Stomach (tissue), 9 donors: ENCODE measurements around the gene HEPN1. TPM values are rescaled to one million over a fixed set of nuclear protein-coding genes. Genes with fewer than 3 reads are reported as not detected.
A peak's percentile ranks its signal among the peaks of the same experiment; 100 is the strongest.

ENCODE experiments used
- DNase-seq, 2 donors: peaks; one replicate each; pipeline versions ENCODE4 v3.0.0 to v3.0.0-alpha.2; 2013 to 2019
- H3K27ac ChIP-seq, 5 donors: fragments of 200-600 bp in 4 of 5; sonication (generic) in 4 of 5; one replicate each; pipeline ENCODE4 v1.5.1; 2013 to 2019; ENCODE audit warnings: mild to moderate bottlenecking in 1 of 5, moderate library complexity in 1 of 5
- H3K27me3 ChIP-seq, 3 donors: fragments of 200-600 bp; sonication (generic); one replicate each; pipeline ENCODE4 v1.5.1; 2017 to 2019; ENCODE audit warnings: mixed run types in 1 of 3
- H3K36me3 ChIP-seq, 4 donors: fragments of 200-600 bp; sonication (generic); 1 replicate in 3 of 4; 2 replicates in 1 of 4; pipeline ENCODE4 v1.5.1; 2016 to 2019
- H3K4me1 ChIP-seq, 4 donors: fragments of 200-600 bp; sonication (generic); one replicate each; pipeline ENCODE4 v1.5.1; 2016 to 2019
- H3K4me3 ChIP-seq, 4 donors: fragments of 200-600 bp; sonication (generic) in 3 of 4; one replicate each; pipeline ENCODE4 v1.5.1; 2016 to 2019; ENCODE audit warnings: mild to moderate bottlenecking in 1 of 4
- H3K9me3 ChIP-seq, 4 donors: fragments of 200-600 bp; sonication (generic); one replicate each; pipeline ENCODE4 v1.5.1; 2016 to 2019
- EP300 ChIP-seq: sonication (generic); formaldehyde crosslinking; IDR thresholded peaks from one replicate; pipeline ENCODE4 v1.6.1; 2017; ENCODE audit warnings: antibody characterized with exemption
- POLR2A ChIP-seq, 4 donors: fragments of 450-650 bp; IDR thresholded peaks; one replicate each; pipeline ENCODE4 v1.6.1; 2016; ENCODE audit warnings: antibody characterized with exemption in 4 of 4, control low read depth in 2 of 4, mild to moderate bottlenecking in 1 of 4, moderate library complexity in 1 of 4
- POLR2AphosphoS5 ChIP-seq, 3 donors: sonication (generic); formaldehyde crosslinking; IDR thresholded peaks; one replicate each; pipeline ENCODE4 v1.6.1; 2016; ENCODE audit warnings: antibody characterized with exemption in 3 of 3
- WGBS, 5 donors: extraction: QIAGEN DNeasy Blood & Tissue Kit in 3 of 5; methylation state at CpG; one replicate each; pipeline versions ENCODE4 v1.1.5 to v1.1.7; 2013 to 2018; 5-methylcytosine and 5-hydroxymethylcytosine counted together
- intact Hi-C: fragments of 100-400 bp; cut with DNase I; formaldehyde crosslinking; loops from one replicate; pipeline ENCODE4 v1.15.1; 2023; ENCODE audit warnings: low total_unique reads
- polyA plus RNA-seq, 3 donors: library from polyadenylated mRNA; stranded (reverse); fragments of 200-250 nt; gene quantifications; one replicate each; pipeline ENCODE4 v1.2.3, GENCODE V29; 2013
- total RNA-seq, 5 donors: library from RNA; depleted of rRNA; stranded (reverse); fragments of >200 nt; gene quantifications; one replicate each; pipeline versions ENCODE4 v1.1.0 to v1.2.3, GENCODE V29; 2014 to 2016
- TF ChIP-seq, protein P1 (sequence below), 7 experiments: fragments of 450-650 bp in 4 of 7; fragments of 200-600 bp in 3 of 7; sonication (generic) in 3 of 7; IDR thresholded peaks; one replicate each; pipeline ENCODE4 v1.5.1; 2016 to 2019; ENCODE audit warnings: antibody characterized with exemption in 7 of 7, control low read depth in 2 of 7, mild to moderate bottlenecking in 1 of 7
- donor health status: healthy with polysubstance abuse.
- donor health status: Bipolar disorder and iron deficiency.
- donor health status: healthy.

The HEPN1 gene
- total and polyA plus RNA-seq, 8 donors, result not detected

DNA sequence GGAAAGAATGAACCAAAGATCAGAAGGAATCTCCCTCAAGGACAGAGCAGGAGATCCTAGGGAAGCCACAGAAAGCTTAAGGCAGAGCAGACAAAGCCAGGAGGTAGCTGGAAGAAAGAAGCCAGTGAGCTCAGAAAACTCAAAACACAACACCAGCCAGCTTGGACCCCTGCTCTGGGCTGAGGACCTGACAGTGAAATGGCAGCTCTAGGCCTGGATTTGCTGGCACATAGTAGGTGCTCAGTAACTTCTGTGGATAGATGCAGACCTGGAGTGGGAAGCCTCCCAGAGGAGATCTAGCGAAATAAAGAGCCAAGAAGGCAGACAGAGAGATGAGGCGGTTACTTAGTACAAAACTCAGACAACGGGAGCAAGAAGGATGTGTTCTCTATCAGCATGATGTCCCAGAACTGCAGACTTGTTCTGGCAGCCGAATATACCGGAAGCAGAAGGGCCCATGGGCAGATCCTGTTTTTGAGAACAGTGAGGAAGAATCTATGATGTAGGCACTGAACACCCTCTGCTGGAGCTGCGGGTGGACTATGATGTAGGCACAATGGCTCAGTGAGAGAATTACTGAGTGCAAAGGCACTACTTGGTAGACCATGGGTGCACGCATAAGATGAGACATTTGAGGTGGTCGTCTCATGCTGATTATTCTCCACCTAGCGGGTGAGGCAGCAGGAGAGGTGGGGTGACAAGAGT is 26.1 kb upstream of the HEPN1 start:
- no peak overlapping the region for H3K4me3 ChIP-seq
- peaks cover 0 to 7% (median 3%) of the 10 kb centered on the region in 4 donors for H3K4me1 ChIP-seq
- intact Hi-C loops, result no loop called here
- H3K27ac ChIP-seq, result peak overlapping the region in 2 of 5 donors; percentile 29 to 54
- WGBS, 5 donors, result 66 to 81% (median 81%) methylated on average over 9 of the region's 9 CpGs
- peak in 1 of 2 donors; percentile 18 for DNase-seq
- TF ChIP-seq POLR2AphosphoS5 (IDR thresholded peaks at IDR 0.05) (no peak), POLR2A (IDR thresholded peaks at IDR 0.05) (no peak)
- TF ChIP-seq, protein P1, sequence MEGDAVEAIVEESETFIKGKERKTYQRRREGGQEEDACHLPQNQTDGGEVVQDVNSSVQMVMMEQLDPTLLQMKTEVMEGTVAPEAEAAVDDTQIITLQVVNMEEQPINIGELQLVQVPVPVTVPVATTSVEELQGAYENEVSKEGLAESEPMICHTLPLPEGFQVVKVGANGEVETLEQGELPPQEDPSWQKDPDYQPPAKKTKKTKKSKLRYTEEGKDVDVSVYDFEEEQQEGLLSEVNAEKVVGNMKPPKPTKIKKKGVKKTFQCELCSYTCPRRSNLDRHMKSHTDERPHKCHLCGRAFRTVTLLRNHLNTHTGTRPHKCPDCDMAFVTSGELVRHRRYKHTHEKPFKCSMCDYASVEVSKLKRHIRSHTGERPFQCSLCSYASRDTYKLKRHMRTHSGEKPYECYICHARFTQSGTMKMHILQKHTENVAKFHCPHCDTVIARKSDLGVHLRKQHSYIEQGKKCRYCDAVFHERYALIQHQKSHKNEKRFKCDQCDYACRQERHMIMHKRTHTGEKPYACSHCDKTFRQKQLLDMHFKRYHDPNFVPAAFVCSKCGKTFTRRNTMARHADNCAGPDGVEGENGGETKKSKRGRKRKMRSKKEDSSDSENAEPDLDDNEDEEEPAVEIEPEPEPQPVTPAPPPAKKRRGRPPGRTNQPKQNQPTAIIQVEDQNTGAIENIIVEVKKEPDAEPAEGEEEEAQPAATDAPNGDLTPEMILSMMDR (IDR thresholded peaks at IDR 0.05), result no peak
- H3K9me3 ChIP-seq, result no peaks in the 10 kb centered on the region
- no peaks in the 10 kb centered on the region for H3K36me3 ChIP-seq
- H3K27me3 ChIP-seq, result peaks cover 0 to 5% (median 4%) of the 10 kb centered on the region in 3 donors

DNA sequence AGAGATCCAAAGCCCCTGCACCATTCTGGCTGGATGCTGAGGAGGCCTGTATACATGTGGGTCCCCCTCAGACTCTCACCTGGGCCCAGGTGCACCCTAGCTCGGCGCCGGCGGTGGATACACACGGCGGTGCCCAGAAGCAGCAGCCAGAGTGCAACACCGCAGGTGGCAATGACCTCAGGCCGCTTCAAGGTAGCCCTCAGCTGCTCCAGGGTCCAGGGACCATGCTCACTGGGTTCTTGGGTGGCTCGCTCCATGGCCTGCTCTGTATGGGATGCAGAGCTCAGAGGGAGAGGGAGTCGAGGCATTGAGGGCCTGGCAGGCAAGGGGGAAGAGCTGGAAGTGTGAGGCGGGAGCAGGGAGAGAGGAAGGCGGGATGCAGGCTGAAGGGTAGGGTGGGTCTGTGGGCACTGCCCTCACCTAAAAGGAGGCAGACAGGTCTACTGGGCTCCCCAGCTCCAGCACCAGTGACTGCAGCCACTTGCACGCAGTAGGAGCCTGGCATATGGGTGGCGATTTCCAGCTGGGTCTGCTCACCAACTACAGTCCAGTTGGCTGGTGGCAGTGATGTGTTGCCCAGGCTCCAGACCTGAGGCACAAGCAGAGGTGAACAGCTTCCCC is 25.2 kb upstream of the HEPN1 start:
- H3K4me3 ChIP-seq, result no peak overlapping the region
- H3K36me3 ChIP-seq, result no peaks in the 10 kb centered on the region
- intact Hi-C loops, result no loop called here
- peaks cover 0 to 7% (median 5%) of the 10 kb centered on the region in 4 donors for H3K4me1 ChIP-seq
- no peak for DNase-seq
- no peak overlapping the region for H3K27ac ChIP-seq
- TF ChIP-seq EP300 (no peak), POLR2A (IDR thresholded peaks at IDR 0.05) (no peak), POLR2AphosphoS5 (IDR thresholded peaks at IDR 0.05) (no peak)
- TF ChIP-seq, protein P1 (IDR thresholded peaks at IDR 0.05), result no peak
- WGBS, 5 donors, result 83 to 86% (median 84%) methylated on average over 10 to 14 of the region's 14 CpGs
- H3K27me3 ChIP-seq, result peaks cover 0 to 5% (median 4%) of the 10 kb centered on the region in 3 donors
- H3K9me3 ChIP-seq, result no peaks in the 10 kb centered on the region

DNA sequence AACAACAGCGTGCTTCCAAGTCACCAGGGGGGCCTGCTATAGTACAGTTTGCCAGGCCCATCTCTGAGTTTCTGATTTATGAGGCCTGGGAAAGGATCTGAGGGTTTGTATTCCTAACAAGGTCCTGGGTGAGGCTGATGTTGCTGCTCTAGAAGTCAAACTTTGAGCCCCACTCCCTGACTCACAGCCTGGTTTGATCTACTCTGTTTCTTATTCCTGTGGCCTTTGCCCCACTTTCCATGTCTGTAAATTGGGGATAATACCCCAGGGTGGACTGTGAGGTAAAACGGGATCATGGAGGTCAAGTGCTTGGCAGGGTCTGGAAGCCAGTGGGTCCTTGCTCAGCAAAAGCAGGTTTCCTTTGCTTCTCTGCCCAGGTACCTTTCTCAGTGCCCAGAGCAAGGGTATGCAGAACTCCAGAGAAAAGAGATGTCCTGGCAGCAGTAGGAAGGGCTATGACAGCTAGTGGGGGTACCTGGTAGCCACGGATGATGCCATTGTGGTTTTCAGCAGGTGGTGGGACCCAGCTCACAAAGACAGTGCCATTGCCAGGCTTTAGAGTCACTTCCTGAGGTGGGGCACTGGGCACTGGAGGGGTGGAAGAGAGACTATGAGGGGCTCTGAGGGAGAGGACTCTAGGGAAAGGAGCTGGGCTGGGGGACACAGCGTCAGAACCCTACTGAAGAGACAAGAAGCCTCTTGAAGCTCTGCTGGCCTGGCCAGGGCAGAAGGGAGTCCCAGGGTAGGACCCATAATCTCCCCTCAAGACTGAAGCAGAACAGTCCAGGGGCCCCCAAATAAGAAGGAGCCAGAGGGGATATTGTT is 24.2 kb upstream of the HEPN1 start:
- no peak for DNase-seq
- intact Hi-C loops, result no loop called here
- Histone ChIP-seq H3K27ac (peak overlapping the region in 2 of 5 donors; percentile 69 to 77), H3K9me3 (no peaks in the 10 kb centered on the region), H3K27me3 (peaks cover 0 to 5% (median 4%) of the 10 kb centered on the region in 3 donors), H3K4me1 (peaks cover 0 to 9% (median 5%) of the 10 kb centered on the region in 4 donors), H3K4me3 (peak overlapping the region in 2 of 4 donors; percentile 7 to 28), H3K36me3 (no peaks in the 10 kb centered on the region)
- WGBS, 5 donors, result 56 to 76% (median 69%) methylated on average over 2 to 4 of the region's 4 CpGs
- no peak for TF ChIP-seq POLR2AphosphoS5 (IDR thresholded peaks at IDR 0.05)
- TF ChIP-seq, protein P1 (IDR thresholded peaks at IDR 0.05), result no peak
- no peak for TF ChIP-seq POLR2A (IDR thresholded peaks at IDR 0.05)
- no peak for TF ChIP-seq EP300

- Histone ChIP-seq H3K4me1 (peaks cover 0 to 9% (median 5%) of the 10 kb centered on the region in 4 donors), H3K9me3 (no peaks in the 10 kb centered on the region), H3K27me3 (peaks cover 0 to 5% (median 4%) of the 10 kb centered on the region in 3 donors), H3K4me3 (peak overlapping the region; percentile 7 to 28 (median 18)), H3K36me3 (no peaks in the 10 kb centered on the region), H3K27ac (peak overlapping the region in 4 of 5 donors; percentile 63 to 77 (median 66))
- intact Hi-C loops, result no loop called here
- WGBS, 5 donors, result 78 to 86% (median 80%) methylated on average over 17 to 20 of the region's 20 CpGs
- DNase-seq, result no peak
- TF ChIP-seq POLR2AphosphoS5 (IDR thresholded peaks at IDR 0.05), result no peak
- TF ChIP-seq EP300, result no peak
- TF ChIP-seq POLR2A (IDR thresholded peaks at IDR 0.05), result no peak
- TF ChIP-seq, protein P1 (IDR thresholded peaks at IDR 0.05), result no peak
Measured at GRCh38 chr11:124895471-124895971, 23.5 kb upstream of the HEPN1 start.
